Measurements from ENCODE around the gene PIGL. TPM values are rescaled to one million over a fixed set of nuclear protein-coding genes. Genes with fewer than 3 reads are reported as not detected.
"Not testable (repeated sequence)": the region's sequence is repeated elsewhere in the genome, so short reads cannot be mapped to it uniquely, and the experiment has no call there.

Gene PIGL
- polyA plus RNA-seq, 2 donors: 13.3 to 21.5 TPM

DNA sequence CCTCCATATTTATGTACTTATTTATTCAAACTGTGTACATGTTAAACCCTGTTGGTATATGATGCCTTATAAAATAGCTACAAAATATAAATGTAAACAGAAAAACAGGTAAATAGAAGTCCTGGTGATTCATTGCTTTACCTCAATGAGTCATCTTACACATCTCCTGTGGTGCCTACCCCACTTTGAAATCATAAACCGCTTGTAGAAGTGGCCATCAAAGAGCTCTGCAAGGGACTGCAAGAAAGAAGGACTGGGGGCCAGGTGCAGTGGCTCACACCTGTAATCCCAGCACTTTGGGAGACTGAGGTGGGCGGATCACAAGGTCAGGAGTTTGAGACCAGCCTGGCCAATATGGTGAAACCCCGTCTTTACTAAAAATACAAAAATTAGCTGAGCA lies 79.1 kb downstream of the PIGL start:
- not testable (repeated sequence) for H3K4me3 ChIP-seq (ENCODE audit: low read depth in 1 of 2, low read length in 2 of 2); H3K27me3 ChIP-seq (ENCODE audit: control insufficient read depth in 1 of 2, insufficient read depth in 2 of 2, low read length in 2 of 2); H3K27ac ChIP-seq (ENCODE audit: low read depth in 2 of 2, low read length in 1 of 2); H3K9me3 ChIP-seq (ENCODE audit: control insufficient read depth in 2 of 2, insufficient read depth in 1 of 2, low read depth in 1 of 2, low read length in 1 of 2); H3K36me3 ChIP-seq (ENCODE audit: control insufficient read depth in 2 of 2, insufficient read depth in 2 of 2, low read length in 1 of 2); H3K4me1 ChIP-seq (ENCODE audit: control insufficient read depth in 2 of 2, insufficient read depth in 2 of 2, low read length in 1 of 2)
- WGBS, 2 donors: 93 to 95% methylated on average over 3 of the region's 3 CpGs

DNA sequence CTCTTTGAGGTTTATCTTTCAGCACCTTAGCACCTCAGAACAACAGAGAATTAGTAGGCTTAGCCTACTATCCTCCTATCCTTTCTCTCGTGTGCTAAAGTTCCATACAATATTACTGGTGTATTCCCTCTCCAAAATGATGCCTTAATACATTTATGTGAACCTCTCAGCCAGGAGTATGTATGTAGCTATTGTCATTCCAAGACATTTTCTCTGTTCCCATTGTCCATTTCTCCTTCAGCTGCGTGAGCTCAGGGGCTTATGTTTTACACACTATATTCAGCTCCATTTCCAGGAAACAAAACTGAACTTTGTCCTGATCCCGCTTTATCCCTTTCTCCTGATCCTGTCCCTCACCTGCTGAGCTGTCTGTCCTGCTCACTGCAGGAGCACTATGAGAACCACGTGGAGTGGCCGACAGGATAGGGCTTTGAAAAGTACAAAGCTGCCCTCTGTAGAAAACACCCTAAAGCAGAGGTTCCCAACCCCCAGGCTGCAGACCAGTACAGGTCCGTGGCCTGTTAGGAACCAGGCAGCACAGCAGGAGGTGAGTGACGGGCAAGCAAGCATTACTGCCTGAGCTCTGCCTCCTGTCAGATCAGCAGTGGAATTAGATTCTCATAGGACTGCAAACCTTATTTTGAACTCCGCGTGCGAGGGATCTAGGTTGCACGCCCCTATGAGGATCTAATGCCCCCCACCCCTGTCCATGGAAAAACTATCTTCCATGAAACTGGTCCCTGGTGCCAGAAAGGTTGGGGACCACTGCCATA lies 80.5 kb downstream of the PIGL start:
- WGBS, 2 donors: 75 to 85% methylated on average over 11 of the region's 11 CpGs
- H3K4me1 ChIP-seq (ENCODE audit: control insufficient read depth in 2 of 2, insufficient read depth in 2 of 2, low read length in 1 of 2): no peaks in the 10 kb centered on the region
- H3K36me3 ChIP-seq (ENCODE audit: control insufficient read depth in 2 of 2, insufficient read depth in 2 of 2, low read length in 1 of 2): peaks cover 0 to 4% of the 10 kb centered on the region in 2 donors
- H3K4me3 ChIP-seq (ENCODE audit: low read depth in 1 of 2, low read length in 2 of 2): no peak overlapping the region
- no peaks in the 10 kb centered on the region for H3K27me3 ChIP-seq (ENCODE audit: control insufficient read depth in 1 of 2, insufficient read depth in 2 of 2, low read length in 2 of 2)
- H3K9me3 ChIP-seq (ENCODE audit: control insufficient read depth in 2 of 2, insufficient read depth in 1 of 2, low read depth in 1 of 2, low read length in 1 of 2): no peaks in the 10 kb centered on the region
- H3K27ac ChIP-seq (ENCODE audit: low read depth in 2 of 2, low read length in 1 of 2): no peak overlapping the region

DNA sequence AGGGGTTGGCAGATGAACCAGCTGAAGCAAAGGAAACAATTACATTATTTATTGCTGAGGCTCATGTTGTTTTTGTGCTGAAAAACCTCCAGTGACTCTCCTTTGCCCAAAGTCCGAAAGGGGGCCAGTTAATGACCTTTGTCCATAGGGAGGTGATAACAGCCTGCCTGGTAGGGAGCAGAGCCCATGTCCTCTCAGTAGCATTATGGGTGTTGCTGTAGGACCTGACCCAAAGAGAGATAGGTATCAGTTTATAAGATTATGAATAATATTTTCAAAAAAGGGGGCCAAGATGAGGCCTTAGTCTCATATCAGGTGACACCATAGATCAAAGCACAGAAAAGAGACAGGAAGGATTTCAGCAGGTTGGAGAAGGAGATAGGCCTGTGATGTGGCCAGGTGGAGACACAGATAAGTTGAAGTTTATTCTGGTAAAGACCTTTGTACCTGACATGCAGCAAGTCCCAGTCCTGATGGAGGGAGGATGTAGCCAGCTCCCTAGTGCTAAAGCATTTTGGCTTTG lies 81.2 kb downstream of the PIGL start:
- no peaks in the 10 kb centered on the region for H3K4me1 ChIP-seq (ENCODE audit: control insufficient read depth in 2 of 2, insufficient read depth in 2 of 2, low read length in 1 of 2)
- 77 to 92% methylated on average over 1 of the region's 1 CpG for WGBS, 2 donors
- H3K36me3 ChIP-seq (ENCODE audit: control insufficient read depth in 2 of 2, insufficient read depth in 2 of 2, low read length in 1 of 2): peaks cover 0 to 4% of the 10 kb centered on the region in 2 donors
- H3K27ac ChIP-seq (ENCODE audit: low read depth in 2 of 2, low read length in 1 of 2): no peak overlapping the region
- H3K9me3 ChIP-seq (ENCODE audit: control insufficient read depth in 2 of 2, insufficient read depth in 1 of 2, low read depth in 1 of 2, low read length in 1 of 2): no peaks in the 10 kb centered on the region
- no peaks in the 10 kb centered on the region for H3K27me3 ChIP-seq (ENCODE audit: control insufficient read depth in 1 of 2, insufficient read depth in 2 of 2, low read length in 2 of 2)
- no peak overlapping the region for H3K4me3 ChIP-seq (ENCODE audit: low read depth in 1 of 2, low read length in 2 of 2)

DNA sequence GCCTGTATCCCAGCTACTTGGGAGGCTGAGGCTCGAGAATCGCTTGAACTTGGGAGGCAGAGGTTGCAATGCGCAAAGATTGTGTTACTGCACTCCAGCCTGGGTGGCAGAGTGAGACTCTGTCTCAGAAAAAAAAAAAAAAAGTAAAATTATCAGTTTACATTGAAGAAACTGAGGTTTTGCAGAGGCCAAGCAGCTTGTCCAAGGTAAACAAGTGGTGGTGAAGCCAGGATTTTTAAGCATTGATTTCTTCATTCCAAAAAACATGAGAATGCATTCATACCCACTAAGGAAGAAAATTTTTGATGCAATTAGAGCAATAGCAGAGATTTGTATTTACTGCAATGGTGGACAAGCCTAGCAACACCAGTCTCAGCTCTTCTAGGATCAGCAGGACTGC lies 83.5 kb downstream of the PIGL start:
- no peaks in the 10 kb centered on the region for H3K4me1 ChIP-seq (ENCODE audit: control insufficient read depth in 2 of 2, insufficient read depth in 2 of 2, low read length in 1 of 2)
- peaks cover 3 to 4% of the 10 kb centered on the region in 2 donors for H3K36me3 ChIP-seq (ENCODE audit: control insufficient read depth in 2 of 2, insufficient read depth in 2 of 2, low read length in 1 of 2)
- no peak overlapping the region for H3K27ac ChIP-seq (ENCODE audit: low read depth in 2 of 2, low read length in 1 of 2)
- no peak overlapping the region for H3K4me3 ChIP-seq (ENCODE audit: low read depth in 1 of 2, low read length in 2 of 2)
- 97 to 99% methylated on average over 3 of the region's 3 CpGs for WGBS, 2 donors
- H3K9me3 ChIP-seq (ENCODE audit: control insufficient read depth in 2 of 2, insufficient read depth in 1 of 2, low read depth in 1 of 2, low read length in 1 of 2): no peaks in the 10 kb centered on the region
- H3K27me3 ChIP-seq (ENCODE audit: control insufficient read depth in 1 of 2, insufficient read depth in 2 of 2, low read length in 2 of 2): no peaks in the 10 kb centered on the region

DNA sequence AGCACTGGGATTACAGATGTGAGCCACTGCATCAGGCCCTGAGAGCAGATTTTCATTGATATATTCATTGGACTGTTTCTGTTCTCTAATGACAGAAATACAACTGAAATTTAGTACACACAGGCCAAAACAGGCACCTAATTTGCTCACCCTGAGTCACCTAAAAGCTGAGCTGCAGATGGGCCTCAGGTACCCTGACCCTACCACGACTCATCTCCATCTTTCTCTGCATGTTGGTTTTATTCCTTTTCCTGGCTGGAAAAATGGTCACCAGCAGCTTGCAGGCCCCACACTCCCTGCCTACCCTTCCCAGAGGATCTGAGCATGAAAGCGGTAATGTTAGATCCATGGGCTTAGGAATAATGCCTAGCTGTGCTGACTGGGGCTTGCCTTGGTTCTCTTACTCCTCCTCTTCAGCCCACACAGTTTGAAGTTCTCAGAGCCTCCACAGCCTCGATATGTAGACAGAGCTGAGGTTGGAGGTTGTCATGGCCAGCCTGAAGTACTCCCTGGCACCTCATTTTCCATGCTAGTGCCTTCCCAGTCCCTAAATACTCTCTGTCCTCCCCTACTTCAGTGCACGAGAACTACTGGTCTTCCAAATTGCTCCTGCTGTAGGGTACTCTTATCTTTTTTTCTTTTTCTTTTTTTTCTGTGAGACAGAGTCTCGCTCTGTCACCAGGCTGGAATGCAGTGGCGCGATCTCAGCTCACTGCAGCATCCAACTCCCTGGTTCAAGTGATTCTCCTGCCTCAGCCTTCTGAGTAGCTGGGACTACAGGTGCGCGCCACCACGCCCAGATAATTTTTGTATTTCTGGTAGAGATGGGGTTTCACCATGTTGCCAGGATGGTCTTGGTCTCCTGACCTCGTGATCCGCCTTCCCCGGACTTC lies 85.2 kb downstream of the PIGL start:
- Histone ChIP-seq H3K27ac (ENCODE audit: low read depth in 2 of 2, low read length in 1 of 2) (no peak overlapping the region), H3K9me3 (ENCODE audit: control insufficient read depth in 2 of 2, insufficient read depth in 1 of 2, low read depth in 1 of 2, low read length in 1 of 2) (no peaks in the 10 kb centered on the region), H3K36me3 (ENCODE audit: control insufficient read depth in 2 of 2, insufficient read depth in 2 of 2, low read length in 1 of 2) (peaks cover 3 to 4% of the 10 kb centered on the region in 2 donors), H3K27me3 (ENCODE audit: control insufficient read depth in 1 of 2, insufficient read depth in 2 of 2, low read length in 2 of 2) (no peaks in the 10 kb centered on the region), H3K4me1 (ENCODE audit: control insufficient read depth in 2 of 2, insufficient read depth in 2 of 2, low read length in 1 of 2) (no peaks in the 10 kb centered on the region), H3K4me3 (ENCODE audit: low read depth in 1 of 2, low read length in 2 of 2) (no peak overlapping the region)
- WGBS, 2 donors: 93 to 94% methylated on average over 13 of the region's 13 CpGs

DNA sequence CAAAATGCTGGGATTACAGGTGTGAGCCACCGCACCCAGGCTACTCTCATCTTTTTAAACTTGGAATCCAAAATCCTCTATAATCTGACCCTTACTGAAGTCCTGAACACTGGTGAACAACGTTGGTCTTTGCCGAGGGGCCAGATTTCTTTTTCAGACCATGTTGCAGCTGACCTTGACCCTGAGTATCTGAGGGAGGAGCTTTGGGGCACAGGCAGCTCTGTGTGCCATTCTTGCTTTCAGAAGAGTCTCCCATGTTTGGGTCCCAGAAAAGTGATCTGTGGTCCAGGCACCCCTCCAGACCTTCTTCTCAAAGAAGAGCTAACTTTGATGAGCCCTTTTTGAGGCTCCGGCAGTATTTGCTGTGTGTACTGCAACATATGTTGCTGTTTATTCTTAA lies 85.8 kb downstream of the PIGL start:
- Histone ChIP-seq H3K27ac (ENCODE audit: low read depth in 2 of 2, low read length in 1 of 2) (no peak overlapping the region), H3K9me3 (ENCODE audit: control insufficient read depth in 2 of 2, insufficient read depth in 1 of 2, low read depth in 1 of 2, low read length in 1 of 2) (no peaks in the 10 kb centered on the region), H3K4me1 (ENCODE audit: control insufficient read depth in 2 of 2, insufficient read depth in 2 of 2, low read length in 1 of 2) (no peaks in the 10 kb centered on the region), H3K4me3 (ENCODE audit: low read depth in 1 of 2, low read length in 2 of 2) (no peak overlapping the region), H3K27me3 (ENCODE audit: control insufficient read depth in 1 of 2, insufficient read depth in 2 of 2, low read length in 2 of 2) (no peaks in the 10 kb centered on the region), H3K36me3 (ENCODE audit: control insufficient read depth in 2 of 2, insufficient read depth in 2 of 2, low read length in 1 of 2) (peaks cover 3 to 4% of the 10 kb centered on the region in 2 donors)
- WGBS, 2 donors: 82 to 87% methylated on average over 4 of the region's 4 CpGs

DNA sequence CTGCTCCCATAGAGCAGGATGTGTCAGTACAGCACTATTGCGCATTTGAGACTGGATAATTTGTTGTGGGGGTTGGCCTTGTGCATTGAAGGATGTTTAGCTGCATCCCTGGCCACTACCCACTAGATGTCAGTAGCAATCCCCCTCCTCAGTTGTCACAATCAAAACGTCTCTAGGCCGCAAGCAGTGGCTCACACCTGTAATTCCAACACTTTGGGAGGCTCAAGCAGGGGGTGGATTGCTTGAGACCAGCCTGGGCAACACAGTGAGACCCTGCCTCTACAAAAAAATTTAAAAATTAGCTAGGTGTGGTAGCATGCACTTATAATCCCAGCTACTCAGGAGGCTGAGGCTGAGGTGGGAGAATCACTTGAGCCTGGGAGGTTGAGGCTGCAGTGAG lies 87.8 kb downstream of the PIGL start:
- Histone ChIP-seq H3K9me3 (ENCODE audit: control insufficient read depth in 2 of 2, insufficient read depth in 1 of 2, low read depth in 1 of 2, low read length in 1 of 2) (no peaks in the 10 kb centered on the region), H3K27ac (ENCODE audit: low read depth in 2 of 2, low read length in 1 of 2) (no peak overlapping the region), H3K27me3 (ENCODE audit: control insufficient read depth in 1 of 2, insufficient read depth in 2 of 2, low read length in 2 of 2) (no peaks in the 10 kb centered on the region), H3K36me3 (ENCODE audit: control insufficient read depth in 2 of 2, insufficient read depth in 2 of 2, low read length in 1 of 2) (peaks cover 3 to 4% of the 10 kb centered on the region in 2 donors), H3K4me1 (ENCODE audit: control insufficient read depth in 2 of 2, insufficient read depth in 2 of 2, low read length in 1 of 2) (no peaks in the 10 kb centered on the region), H3K4me3 (ENCODE audit: low read depth in 1 of 2, low read length in 2 of 2) (no peak overlapping the region)
- 79 to 83% methylated on average over 3 of the region's 3 CpGs for WGBS, 2 donors

DNA sequence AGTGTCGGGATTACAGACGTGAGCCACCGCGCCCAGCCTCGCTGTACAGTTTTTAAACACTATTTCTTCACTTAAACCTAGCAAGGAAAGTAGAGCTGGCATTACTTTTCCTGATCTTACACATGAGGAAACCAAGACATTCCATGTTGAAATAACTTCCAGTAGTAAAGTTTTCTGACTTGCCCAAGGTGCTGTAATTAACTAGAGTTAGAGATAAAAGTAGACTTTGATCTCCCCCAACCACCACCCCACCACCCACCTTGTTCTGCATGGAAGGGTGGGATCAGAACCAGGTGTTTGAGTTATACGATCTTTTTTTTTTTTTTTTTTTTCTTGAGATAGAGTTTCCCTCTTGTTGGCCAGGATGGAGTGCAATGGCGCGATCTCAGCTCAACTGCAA lies 89.2 kb downstream of the PIGL start:
- Histone ChIP-seq H3K9me3 (ENCODE audit: control insufficient read depth in 2 of 2, insufficient read depth in 1 of 2, low read depth in 1 of 2, low read length in 1 of 2) (no peaks in the 10 kb centered on the region), H3K27me3 (ENCODE audit: control insufficient read depth in 1 of 2, insufficient read depth in 2 of 2, low read length in 2 of 2) (no peaks in the 10 kb centered on the region), H3K36me3 (ENCODE audit: control insufficient read depth in 2 of 2, insufficient read depth in 2 of 2, low read length in 1 of 2) (peaks cover 3 to 4% of the 10 kb centered on the region in 2 donors), H3K27ac (ENCODE audit: low read depth in 2 of 2, low read length in 1 of 2) (no peak overlapping the region), H3K4me1 (ENCODE audit: control insufficient read depth in 2 of 2, insufficient read depth in 2 of 2, low read length in 1 of 2) (no peaks in the 10 kb centered on the region), H3K4me3 (ENCODE audit: low read depth in 1 of 2, low read length in 2 of 2) (no peak overlapping the region)
- 82 to 89% methylated on average over 8 of the region's 8 CpGs for WGBS, 2 donors

DNA sequence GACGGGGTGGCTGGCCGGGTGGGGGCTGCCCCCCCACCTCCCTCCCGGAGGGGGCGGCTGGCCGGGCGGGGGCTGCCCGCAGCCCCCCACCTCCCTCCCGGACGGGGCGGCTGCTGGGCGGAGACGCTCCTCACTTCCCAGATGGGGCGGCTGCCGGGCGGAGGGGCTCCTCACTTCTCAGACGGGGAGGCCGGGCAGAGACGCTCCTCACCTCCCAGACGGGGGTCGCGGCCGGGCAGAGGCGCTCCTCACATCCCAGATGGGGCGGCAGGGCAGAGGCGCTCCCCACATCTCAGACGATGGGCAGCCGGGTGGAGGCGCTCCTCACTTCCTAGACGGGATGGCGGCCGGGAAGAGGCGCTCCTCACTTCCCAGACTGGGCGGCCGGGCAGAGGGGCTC lies 95.1 kb downstream of the PIGL start:
- H3K9me3 ChIP-seq (ENCODE audit: control insufficient read depth in 2 of 2, insufficient read depth in 1 of 2, low read depth in 1 of 2, low read length in 1 of 2); H3K4me3 ChIP-seq (ENCODE audit: low read depth in 1 of 2, low read length in 2 of 2); H3K27ac ChIP-seq (ENCODE audit: low read depth in 2 of 2, low read length in 1 of 2); H3K4me1 ChIP-seq (ENCODE audit: control insufficient read depth in 2 of 2, insufficient read depth in 2 of 2, low read length in 1 of 2); H3K27me3 ChIP-seq (ENCODE audit: control insufficient read depth in 1 of 2, insufficient read depth in 2 of 2, low read length in 2 of 2); H3K36me3 ChIP-seq (ENCODE audit: control insufficient read depth in 2 of 2, insufficient read depth in 2 of 2, low read length in 1 of 2): not testable (repeated sequence)
- 96% methylated on average over 21 to 34 of the region's 34 CpGs for WGBS, 2 donors
